DMS153 treated with DMSO at 0.1 percent for 48 hours (cell line): Measurements from ENCODE around the gene SVIL.

ENCODE experiments used
- DNase-seq: peaks from one replicate; lab custom pipeline; 2025; ENCODE audit not compliant: unreplicated experiment; lab: John Stamatoyannopoulos, UW

Gene SVIL

DNA sequence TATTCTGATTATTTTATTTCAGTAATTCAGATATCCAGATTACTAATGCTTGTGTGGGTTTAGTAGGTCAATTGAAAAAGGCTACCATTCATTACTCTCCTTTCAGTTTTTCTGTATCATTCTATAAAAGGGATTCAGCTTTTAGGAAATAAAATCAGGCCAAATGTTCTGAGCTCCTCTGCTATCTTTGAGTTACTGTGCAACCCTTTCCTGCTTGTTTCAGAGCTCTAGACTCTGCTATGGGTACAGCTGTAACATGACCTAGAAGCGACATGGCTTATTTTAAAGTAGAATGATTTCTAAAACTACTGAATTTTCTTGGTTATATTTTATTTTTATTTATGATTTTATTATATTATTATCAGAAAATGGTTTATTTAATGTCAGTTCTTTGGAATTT lies 203.1 kb downstream of the SVIL start:
- no peak for DNase-seq

GRCh38 chr10:29430101-29430500 lies 204.7 kb downstream of the SVIL start:
- DNase-seq: no peak

GRCh38 chr10:29428486-29428885 lies 206.3 kb downstream of the SVIL start:
- DNase-seq: no peak

- DNase-seq: no peak
These were observed 207.1 kb downstream of the SVIL start for GRCh38 chr10:29427667-29428066.

- no peak for DNase-seq
These were observed 208.4 kb downstream of the SVIL start for GRCh38 chr10:29426420-29426819.

GRCh38 chr10:29424017-29424416 lies 210.8 kb downstream of the SVIL start:
- no peak for DNase-seq

DNA sequence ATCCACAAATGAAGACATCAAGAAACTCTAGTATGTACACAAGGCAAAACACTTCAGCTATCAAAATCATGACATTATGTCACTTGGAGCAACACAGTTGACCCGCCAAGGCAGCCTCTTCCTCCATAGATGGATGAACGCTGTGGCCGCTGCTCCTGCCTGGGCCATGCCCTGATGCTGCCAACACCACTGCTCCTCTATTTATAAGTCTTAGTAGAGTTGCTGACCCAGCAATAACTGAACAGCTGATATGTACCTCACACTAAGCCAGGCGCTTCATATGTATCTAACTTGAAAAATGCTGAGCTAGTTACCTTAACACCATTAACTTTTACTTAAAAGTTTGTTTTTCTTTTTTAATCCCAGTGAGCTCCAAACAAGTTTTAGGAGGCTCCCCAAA lies 214.0 kb downstream of the SVIL start:
- DNase-seq: no peak

- DNase-seq: no peak
These were observed 217.4 kb downstream of the SVIL start for GRCh38 chr10:29417324-29417723.

GRCh38 chr10:29415876-29416275 lies 218.9 kb downstream of the SVIL start:
- no peak for DNase-seq

- DNase-seq: no peak
These were observed 220.3 kb downstream of the SVIL start for GRCh38 chr10:29414501-29414900.

DNA sequence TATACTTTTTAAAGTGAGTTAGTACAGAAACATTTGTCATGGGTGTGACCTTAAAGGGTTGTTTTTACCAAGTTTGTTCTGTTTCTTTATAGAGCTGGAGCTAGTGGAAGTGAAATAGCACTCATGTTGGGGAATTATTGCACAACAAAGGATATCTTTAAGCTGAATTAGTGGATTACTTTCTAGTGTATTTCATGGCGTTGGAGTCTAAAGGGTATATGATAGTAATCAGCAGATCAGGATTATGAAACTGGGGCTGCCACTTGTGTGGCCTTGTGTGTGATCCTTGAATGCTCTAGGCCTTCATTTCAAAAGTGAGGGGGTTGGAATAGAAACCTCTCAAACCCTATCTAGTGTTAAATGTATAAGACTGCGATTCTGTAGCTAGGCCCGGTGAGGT lies 222.3 kb downstream of the SVIL start:
- no peak for DNase-seq

- DNase-seq: no peak
These were observed 223.0 kb downstream of the SVIL start for GRCh38 chr10:29411666-29412315.

DNA sequence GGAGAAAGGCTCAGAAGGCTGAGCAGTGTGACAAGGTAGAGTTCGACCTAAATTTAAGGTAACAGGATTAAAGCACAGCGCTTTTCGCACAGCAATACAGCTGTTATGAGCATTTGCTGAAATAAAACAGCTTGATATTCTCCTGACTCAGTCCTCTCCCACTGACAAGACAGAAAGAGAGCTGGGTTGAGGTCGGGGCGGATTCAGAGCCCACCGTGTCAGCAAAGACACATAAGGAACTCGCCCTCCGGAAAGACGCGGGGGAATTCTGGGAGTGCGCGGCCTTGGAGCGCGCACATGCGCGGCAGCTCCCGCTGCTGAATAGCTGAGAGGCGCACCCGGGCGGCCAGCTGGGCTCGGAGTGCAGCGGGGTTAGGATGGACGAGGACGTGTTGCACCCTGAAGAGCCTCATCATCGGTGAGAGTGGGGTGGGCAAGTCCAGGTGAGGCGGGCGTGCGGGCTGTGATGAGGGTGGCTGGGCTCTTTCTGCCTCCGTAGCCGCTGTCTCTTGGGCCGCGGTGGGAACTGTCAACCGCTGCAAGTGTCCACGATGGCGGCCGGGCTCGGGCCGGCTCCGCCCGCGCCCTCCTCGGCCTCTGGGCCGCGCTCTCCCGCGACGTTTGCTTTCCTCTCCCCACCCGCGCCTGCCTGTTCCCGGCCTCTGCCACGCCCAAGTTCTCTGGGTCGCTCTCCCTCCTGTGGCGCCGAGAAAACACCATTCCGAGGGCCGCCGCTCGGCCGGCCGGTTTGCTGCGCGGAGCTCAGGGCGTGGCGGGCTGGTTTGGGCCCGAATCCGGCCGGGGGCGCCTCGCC lies 225.3 kb downstream of the SVIL start:
- no peak for DNase-seq

DNA sequence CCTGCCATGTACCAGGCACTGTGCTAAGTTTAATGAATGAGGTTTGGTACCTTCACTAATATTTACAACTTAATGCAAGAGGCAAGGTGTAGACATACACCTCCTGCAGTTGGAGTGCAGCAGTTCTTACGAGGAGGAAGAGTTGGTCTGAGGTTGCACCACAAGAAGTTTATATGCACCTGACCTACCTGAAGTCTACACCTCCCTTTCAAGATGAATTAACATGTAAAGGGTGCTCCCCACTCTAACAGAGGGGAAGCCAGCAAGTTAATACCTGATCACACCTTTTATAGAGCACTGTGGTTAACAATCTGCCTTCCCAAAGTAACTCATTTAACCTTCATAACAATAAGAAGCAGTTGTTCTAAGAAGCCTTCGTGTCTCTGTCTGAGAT lies 225.9 kb downstream of the SVIL start:
- no peak for DNase-seq
